ENCODE results near the gene SAPCD2.

DNA sequence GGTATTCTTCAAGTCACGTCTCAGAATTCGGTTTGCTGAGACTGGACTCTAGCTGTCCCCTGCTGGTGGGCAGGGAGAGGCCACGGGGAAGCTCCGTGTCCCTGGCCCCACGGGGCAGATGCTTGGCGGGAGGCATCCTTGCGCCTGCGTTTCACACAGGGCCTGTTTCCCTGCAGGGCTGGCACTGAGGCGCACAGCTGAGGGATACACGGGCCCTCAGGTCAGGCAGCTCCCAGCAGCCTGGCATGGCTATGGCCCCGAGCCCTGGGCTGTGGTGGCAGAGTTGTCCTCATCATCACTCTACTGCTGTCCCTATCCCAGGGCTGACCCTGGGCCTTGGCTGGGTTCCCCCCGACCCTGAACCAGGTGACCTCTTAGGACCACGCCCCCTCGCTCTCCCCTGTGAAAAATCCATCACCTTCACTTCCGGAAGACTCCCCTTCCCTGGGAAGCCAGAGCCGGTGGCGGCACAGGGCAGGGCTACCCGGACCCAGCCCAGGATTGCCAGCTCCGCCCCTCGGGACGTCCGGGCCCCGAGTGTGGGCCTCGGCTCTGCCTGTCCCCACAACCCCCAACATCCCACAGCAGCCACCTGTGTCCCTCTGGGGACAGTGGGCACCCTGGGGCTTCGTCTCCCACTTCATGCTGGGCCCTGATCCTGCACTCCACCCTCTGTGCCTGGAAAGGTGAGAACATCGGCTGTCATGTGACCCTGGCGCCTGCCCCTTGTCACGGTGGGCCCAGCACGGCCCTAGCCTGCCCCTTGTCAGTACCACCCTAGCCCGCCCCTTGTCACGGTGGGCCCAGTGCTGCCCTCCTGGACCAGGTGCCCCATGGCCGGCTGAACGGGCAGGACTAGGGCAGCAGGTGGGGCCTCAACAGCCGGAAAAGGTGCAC, 39.1 kb upstream of the SAPCD2 start:
- peak; percentile 31; the same call in 1 of the 2 replicates for TF ChIP-seq POLR2A (IDR thresholded peaks at IDR 0.05; ENCODE audit: low read depth, low read length)
- TF ChIP-seq POLR2AphosphoS5 (IDR thresholded peaks at IDR 0.05; ENCODE audit: low read depth, low read length): no peak
- no peak for TF ChIP-seq TAF1 (IDR thresholded peaks at IDR 0.05; ENCODE audit: low read depth, low read length)
- no peak for TF ChIP-seq POU2F2 (IDR thresholded peaks at IDR 0.05; ENCODE audit: low read depth, low read length)
- TF ChIP-seq SPI1 (IDR thresholded peaks at IDR 0.05; ENCODE audit: low read depth, low read length): no peak

Data from GM12891 (cell line).